ENCODE measurements around the gene CYP11A1.

DNA sequence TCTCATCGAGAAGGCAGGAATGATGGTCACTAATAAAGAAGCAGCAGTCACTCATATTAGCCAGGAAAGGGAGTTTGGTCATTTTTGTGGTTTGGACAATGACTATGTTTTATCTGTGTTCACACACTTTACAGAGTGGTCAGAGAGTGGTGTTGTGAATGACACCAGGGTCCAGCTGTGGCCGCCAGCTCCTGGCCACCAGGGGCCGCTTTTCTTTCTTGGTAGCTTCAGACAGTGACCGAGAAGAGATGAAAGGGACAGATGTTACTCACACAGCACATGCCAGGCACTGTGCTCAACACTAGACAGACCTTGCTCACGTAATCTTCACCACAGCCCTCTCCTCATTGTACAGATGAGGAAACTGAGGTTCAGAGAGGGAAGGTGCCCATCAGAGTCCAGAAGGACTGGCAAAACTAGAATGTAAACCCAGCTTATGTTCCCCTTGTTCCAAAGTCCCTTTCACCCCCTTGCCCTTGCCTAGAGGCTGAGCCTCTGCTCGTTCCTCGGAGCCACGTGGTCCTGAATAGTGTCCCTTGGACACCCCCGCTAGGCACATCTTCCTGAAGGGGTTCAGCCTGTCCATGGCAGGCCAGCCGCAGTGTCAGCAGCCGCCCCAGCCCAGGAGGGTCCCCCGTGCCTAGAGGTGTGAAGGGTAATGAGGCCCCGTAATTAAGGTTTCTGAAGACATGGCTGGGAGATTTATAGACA lies 55.6 kb downstream of the CYP11A1 start:
- TF ChIP-seq, protein P1, sequence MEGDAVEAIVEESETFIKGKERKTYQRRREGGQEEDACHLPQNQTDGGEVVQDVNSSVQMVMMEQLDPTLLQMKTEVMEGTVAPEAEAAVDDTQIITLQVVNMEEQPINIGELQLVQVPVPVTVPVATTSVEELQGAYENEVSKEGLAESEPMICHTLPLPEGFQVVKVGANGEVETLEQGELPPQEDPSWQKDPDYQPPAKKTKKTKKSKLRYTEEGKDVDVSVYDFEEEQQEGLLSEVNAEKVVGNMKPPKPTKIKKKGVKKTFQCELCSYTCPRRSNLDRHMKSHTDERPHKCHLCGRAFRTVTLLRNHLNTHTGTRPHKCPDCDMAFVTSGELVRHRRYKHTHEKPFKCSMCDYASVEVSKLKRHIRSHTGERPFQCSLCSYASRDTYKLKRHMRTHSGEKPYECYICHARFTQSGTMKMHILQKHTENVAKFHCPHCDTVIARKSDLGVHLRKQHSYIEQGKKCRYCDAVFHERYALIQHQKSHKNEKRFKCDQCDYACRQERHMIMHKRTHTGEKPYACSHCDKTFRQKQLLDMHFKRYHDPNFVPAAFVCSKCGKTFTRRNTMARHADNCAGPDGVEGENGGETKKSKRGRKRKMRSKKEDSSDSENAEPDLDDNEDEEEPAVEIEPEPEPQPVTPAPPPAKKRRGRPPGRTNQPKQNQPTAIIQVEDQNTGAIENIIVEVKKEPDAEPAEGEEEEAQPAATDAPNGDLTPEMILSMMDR (IDR thresholded peaks at IDR 0.05), result no peak
- TF ChIP-seq POLR2AphosphoS5 (IDR thresholded peaks at IDR 0.05) (no peak), POLR2A (IDR thresholded peaks at IDR 0.05) (no peak)

All from breast epithelium (tissue), 3 donors.